Stimulated activated CD4-positive, alpha-beta T cell treated with anti-CD3 and anti-CD28 coated beads, TNF-alpha, amount 100 ng/mL, for 1 hour (primary cell): ENCODE measurements around the gene APOM.

Experiments
- DNase-seq, 3 donors: peaks; one replicate each; pipeline ENCODE4 v3.0.0-alpha.2; 2020; ENCODE audit warnings: low read depth in 3 of 3, low spot score in 1 of 3

The APOM gene

DNA sequence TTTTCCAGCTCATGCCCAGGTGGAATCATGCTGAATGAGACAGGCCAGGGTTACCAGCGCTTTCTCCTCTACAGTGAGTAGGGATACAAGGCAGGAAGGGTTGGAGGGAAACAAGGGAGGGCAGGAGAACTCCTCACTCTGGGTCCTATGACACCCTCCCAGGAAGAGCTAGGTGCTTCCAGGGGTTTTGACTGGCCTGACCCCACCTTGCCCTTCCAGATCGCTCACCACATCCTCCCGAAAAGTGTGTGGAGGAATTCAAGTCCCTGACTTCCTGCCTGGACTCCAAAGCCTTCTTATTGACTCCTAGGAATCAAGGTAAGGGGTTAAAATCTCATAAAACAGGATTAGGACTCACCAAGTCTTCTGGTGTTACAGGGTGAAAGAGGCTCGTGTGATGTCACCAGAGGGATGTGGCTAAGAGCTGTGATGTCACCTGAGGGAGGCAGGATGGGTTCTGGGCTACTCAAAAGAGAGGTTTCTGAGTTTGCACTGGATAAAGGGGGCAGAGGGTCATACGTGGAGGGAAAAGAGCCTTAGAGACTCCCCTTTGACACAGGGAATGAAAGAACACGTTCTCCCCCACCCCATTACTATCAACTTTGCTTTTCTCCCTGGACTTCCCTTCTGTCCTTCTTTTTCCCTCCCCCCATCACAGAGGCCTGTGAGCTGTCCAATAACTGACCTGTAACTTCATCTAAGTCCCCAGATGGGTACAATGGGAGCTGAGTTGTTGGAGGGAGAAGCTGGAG is 1.9 kb downstream of the APOM start:
- DNase-seq = no peak

DNA sequence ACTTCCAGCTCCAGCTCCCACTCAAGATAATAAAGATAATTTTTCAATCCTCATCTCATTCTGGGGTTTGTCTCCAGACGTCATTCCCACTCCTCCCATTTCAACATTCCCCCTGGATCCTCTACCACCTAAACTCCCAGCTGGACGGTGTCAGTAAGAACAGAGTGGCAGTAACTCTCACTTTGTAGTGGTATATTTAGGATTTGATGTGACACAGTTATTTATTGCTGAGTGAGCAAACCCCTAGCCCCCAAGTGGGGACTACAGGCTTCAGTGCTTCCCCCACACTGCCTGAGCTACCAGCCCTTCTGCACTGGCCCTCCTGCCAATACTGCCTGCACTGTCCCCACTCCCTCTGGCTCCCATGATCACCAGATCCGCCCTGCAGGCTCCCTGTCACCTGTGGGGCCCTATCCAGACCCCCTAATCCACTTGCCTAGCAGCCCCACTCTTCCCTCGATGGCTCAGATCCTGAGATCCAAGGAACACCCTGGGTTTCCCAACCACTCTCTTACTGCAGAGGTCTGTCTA is 2.5 kb downstream of the APOM start:
- DNase-seq = no peak

DNA sequence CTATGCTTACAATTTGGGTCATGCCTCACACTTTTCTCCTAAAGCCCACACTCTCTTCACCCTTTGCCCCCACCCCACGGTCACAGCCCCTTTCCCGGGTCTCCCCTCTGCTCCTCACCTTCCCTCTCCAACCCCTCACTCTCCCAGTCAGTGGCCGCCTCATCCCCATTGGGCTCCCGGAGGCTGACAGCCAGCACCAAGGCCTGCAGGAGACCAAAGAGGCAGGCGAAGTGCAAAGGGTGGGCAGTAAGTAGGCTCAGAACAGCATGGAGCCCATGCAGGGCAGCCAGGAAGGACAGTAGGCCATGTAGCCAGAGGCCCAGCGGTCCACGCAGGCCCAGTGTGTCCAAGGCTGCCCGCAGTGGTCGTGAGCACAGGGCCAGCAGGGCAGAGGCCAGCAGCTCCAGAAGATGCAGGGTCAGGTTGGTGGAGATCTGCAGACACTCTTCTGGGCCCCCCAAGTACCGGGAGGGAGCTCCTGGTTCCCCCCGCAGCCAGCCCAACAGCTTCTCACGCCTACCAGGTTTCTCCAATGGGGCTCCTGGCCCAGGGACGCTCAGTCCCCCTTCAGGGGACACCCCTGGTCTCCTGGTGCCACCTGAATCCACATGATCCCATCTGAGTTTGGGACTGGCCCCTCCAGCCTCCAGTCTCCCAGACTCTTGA is 3.4 kb downstream of the APOM start:
- no peak for DNase-seq

- no peak for DNase-seq
Observed at GRCh38 chr6:31659649-31660380, 4.1 kb downstream of the APOM start.

DNA sequence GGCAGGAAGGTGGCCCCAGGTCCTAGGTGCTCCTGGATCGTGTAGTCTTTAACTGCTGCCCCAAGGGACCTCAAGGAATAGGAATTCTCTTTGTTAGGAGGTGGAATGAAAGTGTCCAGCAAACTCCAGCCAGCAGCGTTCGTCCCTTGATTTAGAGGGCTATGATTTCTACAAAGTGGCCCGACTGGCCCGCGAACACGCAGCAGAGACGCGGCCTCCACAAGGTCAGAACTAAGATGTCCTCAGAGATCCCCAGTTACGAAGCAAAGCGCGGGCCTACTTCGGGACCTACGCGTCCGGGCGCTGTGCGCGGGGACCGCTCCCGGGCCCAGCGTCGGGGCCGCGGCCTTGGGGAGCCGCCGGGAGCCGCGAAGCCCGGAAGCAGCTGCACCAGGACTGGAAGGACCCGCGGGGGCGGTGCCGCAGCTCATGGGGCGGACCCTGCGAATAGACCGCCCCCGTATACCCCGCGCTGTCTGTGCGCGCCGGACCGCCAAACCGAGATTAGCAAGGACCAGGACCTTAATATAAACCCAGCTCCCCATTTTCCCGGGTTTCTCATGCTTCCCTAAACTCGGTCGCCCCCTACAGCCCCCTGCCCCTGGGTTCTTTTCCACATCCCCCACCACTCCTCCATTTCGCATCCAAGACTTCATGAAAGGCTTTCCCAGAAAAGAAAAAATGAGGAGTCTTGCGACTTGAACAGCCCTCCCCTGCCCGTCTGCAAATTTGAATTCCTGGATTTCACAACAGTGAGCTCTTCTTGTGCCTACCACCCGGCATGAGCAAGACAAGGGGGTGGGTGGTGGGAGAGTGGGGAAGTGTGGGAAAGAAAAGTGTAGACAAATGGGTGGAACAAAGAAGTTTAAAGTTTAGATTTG is 4.9 kb downstream of the APOM start, which contains the start of gene C6orf47:
C6orf47 (minus strand) TSS at position 398 of the 881 bp plus-strand sequence. CDS start 831 bp downstream, outside the sequence.
- peak; percentile 42 to 59 (median 42) for DNase-seq

DNA sequence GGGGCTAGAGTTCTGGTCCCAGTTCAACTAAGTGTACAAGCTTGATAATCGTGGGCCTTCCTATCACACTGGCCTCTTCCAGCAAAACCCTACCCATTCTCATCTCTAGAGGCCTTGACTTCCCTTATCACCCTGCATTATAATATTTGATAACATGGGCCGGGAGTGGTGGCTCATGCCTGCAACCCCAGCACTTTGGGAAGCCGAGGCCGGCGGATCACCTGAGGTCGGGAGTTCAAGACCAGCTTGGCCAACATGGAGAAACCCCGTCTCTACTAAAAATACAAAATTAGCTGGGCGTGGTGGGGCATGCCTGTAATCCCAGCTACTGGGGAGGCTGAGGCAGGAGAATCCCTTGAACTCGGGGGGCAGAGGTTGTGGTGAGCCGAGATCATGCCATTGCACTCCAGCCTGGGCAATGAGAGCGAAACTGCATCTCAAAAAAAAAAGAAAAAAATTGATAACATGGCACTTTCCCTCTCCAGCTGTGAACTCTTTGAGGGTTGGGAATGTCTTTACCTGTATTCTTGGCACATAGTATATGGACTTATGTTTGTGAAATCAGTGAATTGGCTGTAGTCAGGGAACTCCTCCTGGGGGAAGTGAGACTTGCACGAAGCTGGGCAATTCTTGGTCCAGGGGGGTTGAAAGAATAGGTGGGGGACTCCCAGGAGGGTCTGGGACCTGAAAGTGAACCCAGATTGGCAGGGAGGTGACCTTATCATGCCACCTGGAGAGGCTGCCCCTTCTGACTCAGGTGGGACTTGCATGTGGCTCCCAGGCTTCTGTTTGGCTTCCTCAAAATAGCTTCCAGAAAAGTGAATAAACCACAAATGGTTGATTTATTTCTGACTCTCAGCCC is 5.8 kb downstream of the APOM start:
- no peak for DNase-seq

DNA sequence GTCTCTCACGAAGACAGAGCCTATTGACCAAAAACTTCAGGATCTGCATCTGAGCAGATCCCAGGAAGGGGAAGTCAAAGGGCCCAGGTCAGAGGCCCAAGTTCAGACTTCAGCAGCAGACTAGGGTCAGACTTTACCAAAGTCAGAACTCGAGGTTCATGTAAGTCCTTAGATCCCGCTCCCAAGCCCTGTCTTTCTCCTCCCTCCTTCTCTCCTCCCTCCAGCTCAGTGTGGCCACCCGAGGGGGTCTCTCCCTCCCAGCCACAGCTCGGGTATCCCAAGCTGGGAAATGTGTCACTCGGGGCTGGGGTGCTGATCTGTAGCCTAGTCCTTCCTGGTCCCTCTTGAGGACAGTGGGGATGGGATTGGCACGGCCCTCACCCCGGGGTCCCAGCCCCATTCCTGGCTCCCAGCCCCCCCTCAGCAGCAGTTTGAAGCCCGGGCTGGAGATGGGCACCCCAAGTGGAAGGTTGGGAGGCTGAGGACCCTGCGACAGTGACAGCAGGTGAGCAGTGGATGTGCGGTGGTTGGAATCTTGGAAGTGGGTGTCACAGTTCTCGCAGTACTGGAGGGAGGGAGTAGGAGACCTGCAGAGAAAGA is 6.5 kb downstream of the APOM start:
- DNase-seq = no peak

- no peak for DNase-seq
Observed at GRCh38 chr6:31663126-31663960, 7.6 kb downstream of the APOM start.

DNA sequence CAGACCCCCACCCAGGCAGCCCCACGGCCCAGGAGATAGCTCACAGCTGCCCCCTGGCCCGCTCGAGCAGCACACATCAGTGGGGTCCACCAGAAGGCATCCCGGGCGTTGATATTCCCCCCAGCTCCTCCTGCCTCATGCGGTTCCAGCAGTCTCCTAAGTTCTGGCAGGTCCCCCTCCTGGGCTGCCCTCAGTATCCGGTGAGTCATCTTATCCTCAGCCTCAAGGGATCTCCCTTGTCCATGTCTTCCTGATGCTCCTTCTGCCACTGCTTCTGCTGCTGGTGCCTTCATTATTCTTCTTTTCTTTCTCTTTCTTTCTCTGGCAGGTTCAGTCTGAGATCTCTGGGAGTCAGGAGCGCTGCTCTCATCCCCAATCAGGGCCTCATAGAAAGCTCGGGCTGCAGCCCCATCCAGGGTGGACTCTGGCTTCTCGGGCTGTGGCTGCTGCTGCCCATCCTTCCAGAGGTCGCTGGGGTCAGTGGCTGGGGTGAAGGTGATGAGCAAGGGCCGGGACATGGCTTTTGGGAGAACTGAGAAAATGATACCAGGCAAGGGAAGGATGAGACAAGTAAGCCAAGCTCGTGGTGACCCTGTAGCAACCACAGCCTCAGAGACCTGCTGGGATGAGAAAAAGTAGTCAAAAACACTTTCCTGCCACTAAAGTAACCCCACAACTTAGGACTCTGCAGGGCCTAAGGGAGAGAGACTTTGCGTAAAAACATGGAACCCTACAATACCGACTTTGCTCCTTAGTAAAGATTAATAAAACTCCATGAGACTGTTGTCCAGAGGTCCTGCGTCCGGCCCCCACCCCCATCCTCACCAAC is 8.5 kb downstream of the APOM start:
- DNase-seq = no peak

GRCh38 chr6:31664790-31665500 is 9.3 kb downstream of the APOM start, which contains the start of gene GPANK1:
Gene GPANK1, minus strand, starts transcription at chr6:31664997. Its CDS starts 519 bp downstream, at chr6:31664478.
- DNase-seq = peak; percentile 73 to 75 (median 74)

DNA sequence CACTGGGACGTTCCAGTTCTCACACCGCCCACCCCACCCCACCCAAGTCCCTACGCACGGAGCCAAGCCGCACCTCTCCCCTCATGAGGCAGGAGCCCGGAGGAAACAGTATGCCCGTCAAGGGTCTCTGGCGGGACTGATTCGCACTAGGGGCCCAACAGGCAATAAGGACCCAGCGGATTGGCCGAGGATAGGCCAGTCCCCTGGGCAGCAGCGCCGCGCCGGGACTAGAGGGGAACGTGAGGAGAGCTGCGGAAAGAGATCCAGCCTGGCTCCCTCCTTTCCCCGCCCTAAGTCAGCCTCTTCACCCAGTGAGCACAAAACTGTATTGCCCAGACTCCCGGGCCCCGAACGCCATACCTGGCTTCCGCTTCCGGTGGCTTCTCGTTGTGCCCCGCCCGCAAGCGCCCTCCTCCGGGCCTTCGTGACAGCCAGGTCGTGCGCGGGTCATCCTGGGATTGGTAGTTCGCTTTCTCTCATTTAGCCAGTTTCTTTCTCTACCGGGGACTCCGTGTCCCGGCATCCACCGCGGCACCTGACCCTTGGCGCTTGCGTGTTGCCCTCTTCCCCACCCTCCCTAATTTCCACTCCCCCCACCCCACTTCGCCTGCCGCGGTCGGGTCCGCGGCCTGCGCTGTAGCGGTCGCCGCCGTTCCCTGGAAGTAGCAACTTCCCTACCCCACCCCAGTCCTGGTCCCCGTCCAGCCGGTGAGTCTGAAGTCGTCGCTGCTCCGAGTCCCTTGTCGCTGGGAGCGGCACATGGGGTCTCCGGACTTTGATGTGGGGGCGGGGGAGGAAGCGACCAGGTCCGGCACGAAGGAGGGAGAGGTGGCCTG is 10.0 kb downstream of the APOM start, which contains the start of gene CSNK2B:
CSNK2B (plus strand) TSS at position 580 of the 836 bp plus-strand sequence. CDS start 752 bp downstream, outside the sequence.
- DNase-seq = peak; percentile 90 to 96 (median 94)

- DNase-seq = no peak
Observed at GRCh38 chr6:31666337-31666965, 10.8 kb downstream of the APOM start.

- DNase-seq = no peak
Observed at GRCh38 chr6:31669676-31670075, 14.0 kb downstream of the APOM start, which contains the start of gene LY6G5B. Gene LY6G5B, plus strand, starts transcription at chr6:31669976. Its CDS starts 975 bp downstream, at chr6:31670951.

- no peak for DNase-seq
Observed at GRCh38 chr6:31676322-31676903, 20.7 kb downstream of the APOM start.

DNA sequence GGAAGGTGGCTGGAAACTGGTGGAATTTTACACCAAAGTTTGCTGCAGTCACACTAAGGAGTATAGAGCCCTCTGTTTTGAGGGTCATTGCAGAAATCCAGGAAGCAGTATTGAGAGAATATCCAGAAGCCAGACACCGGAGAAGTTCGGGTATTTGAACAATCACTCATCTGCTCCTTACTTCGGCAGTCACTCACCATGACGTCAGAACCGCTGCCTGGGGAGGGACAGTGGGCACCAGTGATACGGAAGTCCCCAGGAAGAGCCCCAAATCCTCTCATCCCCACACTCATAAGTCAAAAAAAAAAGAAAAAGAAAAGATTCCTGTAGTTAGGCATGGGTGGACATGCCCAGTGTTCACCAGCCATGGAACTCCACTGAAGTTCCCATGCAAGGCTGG is 21.2 kb downstream of the APOM start:
- DNase-seq = no peak
